Cerebellar nuclear complex (tissue), 1 donor: ENCODE results near the gene GP1BB.

Experiments used
- DNase-seq, 2 experiments: peaks; one replicate each; lab custom pipeline; 2025; lab: John Stamatoyannopoulos, UW

Gene GP1BB

DNA sequence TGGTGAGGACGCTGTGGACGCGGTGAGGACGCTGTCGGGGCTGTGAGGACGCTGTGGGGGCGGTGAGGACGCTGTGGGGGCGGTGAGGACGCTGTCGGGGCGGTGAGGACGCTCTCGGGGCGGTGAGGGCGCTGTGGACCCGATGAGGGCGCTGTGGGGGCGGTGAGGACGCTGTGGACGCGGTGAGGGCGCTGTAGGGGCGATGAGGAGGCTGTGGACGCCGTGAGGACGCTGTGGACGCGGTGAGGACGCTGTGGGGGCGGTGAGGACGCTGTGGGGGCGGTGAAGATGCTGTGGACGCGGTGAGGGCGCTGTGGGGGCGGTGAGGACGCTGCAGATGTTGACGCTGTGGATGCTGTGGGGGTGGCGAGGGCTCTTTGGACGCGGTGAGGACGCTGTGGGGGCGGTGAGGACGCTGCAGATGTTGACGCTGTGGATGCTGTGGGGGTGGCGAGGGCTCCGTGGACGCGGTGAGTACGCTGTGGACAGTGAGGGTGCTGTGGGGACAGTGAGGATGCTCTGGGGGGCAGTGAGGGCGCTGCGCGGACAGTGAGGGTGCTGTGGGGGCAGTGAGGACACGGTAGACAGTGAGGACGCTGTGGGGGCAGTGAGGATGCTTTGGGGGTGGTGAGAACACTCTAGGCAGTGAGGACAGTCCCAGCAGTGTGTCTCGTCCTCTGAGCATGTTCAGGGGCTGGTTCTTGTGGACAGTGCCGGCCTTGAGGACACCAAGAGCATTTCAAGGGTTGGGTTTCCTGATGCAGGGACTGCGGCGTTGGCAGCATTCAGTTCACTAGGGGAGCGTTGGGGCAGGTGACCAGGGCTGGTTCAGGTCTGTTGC is 4.2 kb downstream of the GP1BB start:
- no peak for DNase-seq

DNA sequence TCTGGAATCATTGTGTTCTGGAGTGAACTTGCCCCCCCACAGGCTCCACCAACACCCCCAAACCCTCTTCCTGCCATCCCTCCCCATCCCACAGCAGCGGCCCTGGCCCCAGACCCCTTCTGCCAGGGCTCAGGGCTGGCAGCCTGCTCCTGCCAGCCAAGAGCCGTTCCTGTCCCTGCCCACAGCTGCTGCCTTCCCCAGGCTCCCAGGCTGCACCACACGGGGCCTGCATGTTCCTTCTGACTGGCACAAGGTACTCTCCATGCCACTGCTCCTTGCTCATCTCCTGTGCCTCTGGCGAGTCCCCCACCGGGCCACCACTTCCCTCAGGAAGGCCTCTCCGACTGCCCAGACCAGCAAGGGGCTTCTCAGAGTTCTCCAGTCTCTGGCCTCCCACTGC is 4.9 kb downstream of the GP1BB start:
- DNase-seq, result no peak

DNA sequence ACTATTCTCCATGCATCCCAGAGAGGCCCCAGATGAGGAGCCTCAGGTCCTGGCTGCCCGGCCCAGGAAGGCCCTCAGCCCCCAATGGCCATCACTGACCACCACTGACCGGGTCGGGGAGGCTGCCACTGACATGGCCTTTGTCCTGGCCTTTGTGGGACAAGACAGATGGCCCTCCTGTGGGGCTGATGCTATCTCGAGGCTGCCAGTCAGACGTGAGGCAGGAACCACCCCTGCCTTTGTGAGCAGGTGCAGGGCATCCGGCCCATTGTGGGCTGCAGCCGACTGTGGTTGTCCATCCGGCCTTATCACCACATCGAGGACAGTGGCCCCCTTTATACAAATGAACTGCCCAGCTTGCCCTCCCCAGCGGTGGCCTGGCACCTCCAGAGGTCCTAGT is 5.5 kb downstream of the GP1BB start:
- no peak for DNase-seq

DNA sequence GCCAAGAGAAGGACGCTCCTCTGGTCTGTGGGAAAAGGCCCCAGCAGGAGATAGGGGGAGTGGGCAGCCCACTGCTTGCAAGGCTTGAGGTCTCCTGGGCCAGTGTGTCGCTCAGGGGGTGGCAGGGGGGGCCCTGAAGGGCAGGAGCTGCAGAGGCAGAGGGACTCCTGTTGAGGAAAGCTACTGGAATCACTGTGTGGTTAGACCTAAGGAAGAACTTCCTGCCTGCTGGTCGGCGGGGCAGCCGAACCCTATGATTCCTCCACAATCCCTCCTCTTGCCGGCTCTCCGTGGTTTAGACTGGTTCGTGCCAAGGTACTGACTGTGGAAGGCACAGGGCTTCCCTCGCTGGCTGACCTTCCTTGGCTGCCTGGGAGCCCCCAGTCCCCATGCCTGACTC is 6.2 kb downstream of the GP1BB start:
- DNase-seq, result no peak

DNA sequence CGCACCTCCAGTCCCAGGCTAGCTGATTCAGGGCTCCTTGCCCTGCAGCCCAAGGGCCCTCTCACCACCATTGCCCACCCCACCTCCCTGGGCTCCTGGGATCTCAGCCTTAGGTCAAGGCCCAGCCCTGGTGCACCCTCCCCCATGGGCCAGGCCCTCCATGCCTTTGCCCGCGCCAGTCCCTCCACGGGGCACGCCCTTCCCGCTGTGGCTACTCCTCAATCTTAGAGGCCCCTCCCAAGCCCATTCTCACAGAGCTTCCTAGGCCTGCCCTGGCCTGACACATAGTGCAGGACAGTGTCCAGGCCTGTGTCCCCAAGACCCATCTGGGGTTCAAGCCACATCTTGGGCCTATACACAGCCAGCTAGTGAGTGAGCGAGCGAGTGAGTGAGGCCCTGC is 6.9 kb downstream of the GP1BB start:
- no peak for DNase-seq

DNA sequence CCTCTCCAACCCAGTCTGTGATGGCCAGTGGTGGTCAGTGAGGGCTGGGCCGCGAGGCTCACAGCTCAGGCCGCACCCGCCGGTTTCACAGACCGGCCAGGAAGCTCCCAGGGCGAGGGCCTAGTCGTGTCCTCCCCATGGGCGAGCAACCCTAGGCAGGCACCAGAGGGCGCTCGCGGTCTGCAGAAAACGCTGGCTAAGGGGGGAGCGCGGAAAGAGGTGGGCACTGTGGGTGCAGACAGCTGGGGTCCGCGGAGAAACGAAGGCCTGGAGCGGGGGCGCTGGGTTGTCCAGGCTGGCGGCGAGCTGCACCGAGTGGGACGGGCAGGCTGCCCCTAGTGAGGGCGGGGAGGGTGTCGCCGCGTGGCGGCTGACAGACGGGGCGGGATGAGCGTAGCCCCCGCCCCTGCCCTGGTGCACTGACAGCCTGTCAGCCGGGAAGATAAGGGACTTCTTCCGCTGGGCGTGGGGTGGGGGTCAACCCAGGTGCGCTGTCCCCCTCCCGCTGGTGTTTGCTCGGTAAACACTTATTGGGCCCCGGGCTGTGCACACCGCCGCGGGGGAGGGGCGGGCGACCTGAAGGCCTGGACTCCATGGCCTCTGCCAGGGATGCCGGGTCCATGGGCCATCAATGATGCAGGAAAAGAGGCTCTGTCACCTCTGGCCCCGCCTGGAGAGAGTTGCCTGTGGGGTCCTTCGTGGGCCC is 7.5 kb downstream of the GP1BB start:
- DNase-seq, result peak in 1 of 2 experiments; percentile 60

DNA sequence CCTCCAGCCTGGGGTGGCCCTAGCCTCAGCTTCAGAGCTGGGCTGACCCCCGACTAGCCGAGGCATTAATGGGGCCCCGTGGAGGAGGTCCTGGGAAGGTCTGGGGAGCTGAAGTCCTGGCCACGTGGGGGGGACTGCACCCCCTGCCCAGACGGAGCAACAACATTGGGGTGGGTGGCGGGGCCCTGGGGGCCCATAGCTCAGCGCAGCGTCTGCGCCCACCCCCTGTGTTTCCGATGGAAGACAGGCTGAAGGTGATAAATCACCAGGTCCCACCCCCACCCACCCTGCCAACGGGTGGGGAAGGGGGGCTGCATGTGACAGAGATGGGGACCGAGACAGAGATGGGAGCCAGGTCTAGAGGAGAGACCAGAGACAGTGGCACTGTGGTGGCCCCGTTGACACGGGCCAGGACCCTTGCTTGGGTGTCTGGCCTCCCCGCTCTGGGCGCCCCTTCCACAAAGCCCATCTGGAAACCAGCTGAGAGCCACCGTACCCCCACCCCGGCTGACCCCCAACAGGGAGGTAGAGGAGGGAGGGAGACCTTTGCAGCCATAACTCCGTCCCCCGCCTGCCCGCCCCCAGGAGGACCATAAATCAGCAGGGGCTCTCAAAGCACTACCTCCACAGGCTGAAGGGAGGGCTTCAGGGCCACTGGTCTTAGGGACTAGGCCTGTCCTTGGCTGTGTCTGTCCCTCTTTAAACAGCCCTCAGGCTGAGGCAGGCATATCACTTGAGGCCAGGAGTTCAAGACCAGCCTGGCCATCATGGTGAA is 8.2 kb downstream of the GP1BB start:
- no peak for DNase-seq

DNA sequence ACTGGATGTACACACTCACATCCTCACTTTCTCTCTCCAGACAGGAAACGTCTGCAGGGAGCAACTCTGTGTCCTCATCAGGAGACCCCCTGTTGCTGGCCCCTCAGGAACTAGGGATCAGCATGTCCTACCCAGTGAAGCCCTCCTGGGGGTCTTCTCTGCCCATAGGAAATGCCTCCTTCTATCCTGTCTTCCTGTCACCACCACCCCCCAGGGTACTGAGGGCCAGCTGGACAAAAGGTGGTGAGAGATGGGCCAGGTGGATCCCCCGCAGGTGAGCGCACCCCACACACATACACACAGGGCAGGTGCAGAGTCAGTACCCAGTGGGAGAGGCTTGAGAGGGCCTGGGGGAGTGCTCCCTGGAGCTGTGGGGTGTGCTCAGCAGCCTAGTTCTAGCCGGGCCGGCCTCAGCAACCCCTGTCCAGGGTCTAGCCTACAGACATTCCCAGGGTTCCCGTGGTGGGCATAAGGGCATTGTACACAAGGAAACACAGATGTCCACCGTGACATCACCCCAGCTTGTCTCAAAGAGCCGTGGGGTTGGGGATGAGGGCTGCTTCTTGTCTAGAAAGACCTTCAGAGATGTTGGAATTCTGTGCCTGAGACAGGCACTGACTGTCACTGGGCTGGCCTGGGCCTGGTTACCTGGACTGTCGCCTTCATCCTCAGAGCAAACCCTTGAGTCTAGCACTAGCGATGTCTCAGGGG is 9.2 kb downstream of the GP1BB start:
- no peak for DNase-seq

DNA sequence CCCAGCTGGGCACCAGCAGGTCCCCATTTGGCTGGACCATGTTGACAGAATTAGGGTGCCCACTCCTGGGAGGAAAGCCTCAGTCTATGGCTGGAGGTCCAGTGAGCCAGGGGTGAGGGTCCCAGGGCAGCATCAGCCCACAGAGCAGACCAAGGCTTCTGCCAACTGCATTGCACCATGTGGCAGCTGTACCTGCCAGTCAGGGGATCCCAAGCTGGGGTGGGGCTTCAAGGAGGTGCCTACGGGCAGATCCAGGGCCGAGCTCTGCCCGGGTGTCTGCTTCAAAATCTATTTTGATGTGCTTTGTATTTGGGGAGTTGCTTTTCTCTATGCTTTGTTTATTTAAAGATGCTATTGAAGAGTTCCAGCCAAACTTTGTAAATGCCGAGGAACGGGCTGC is 10.4 kb downstream of the GP1BB start:
- no peak for DNase-seq

DNA sequence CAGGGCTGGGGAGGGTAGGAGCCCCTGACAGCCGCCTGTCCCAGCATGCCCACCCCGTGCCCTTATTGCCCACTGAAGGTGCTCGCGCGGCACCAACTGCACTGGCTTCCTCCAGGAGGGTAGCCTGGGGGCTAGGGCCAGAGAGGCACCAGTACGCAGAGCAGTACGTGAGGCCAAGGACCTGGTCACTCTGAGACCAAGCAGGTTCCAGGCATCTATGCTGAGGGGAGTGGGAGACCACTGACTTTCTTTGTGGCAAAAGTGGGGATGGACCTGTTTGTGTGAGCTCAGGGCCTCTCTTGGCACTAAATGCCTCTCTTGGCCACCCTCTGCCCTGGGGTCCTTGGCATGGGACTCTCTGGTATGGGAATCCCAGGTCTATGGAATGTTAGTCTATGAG is 10.8 kb downstream of the GP1BB start:
- no peak for DNase-seq

DNA sequence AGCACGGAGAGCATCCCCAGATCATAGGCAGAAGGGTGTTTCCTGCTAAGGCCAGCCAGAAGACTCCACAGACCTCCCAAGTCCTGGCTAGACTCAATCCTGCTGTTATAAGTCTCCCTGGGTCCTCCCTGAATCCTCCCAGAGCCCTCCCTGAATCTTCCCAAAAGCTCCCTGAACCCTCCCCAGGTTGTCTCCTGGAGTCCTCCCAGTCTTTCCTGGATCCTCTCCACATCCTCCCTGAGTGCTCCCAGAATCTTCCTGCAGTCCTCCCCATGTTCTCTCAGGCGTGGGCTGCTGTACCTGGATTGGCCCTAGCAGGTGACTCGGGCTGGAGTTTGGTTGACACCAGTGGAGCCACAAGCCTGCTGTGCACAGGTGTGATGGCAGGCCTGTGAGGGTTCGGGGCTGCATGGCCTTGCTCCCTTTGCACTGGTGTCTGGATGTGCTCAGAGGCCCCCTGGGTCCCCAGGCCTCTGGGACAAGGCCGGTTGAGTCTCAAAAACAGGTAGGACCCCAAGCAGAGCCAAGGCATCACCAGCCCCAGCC is 11.6 kb downstream of the GP1BB start:
- DNase-seq, result no peak

DNA sequence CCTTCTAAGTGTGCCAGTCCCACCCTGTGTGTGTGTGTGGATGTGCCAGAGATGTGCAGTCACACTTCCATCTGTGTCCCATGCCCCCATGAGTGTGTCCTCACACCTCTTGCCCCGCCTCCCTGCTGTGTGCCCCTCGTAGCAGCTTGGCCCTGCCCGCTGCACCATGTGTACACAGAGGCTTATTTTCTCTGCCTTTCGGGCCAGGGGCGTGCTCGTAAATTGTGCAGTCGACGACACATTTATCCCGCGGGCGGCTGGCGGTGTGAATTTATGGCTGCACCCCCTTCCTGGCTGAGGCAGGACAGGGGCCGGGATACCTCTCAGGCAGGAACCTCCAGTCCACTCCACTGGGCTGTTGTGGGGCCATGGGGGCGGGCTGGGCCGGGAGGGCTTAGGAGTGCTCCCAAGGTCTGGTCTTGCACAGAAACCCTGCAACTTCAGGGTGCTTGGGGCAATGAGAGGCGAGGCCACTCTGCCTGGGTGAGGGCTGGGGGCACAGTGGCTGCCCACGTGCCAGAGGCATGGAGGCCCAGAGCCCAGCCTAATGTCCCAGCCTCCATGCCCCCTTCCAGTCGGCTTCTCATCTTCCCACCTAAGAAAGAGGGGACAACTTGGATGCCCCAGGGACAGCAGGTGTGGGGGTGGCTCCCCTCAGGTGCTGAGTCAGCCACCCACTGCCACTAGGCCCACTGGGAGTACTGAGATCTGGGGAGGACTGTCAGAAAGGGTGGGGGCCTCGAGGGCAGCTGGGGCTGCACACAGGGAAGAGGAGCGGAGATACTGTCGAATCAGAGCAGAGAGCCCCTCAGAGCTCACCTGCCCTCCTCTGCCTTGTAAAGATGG is 12.5 kb downstream of the GP1BB start:
- DNase-seq, result no peak

DNA sequence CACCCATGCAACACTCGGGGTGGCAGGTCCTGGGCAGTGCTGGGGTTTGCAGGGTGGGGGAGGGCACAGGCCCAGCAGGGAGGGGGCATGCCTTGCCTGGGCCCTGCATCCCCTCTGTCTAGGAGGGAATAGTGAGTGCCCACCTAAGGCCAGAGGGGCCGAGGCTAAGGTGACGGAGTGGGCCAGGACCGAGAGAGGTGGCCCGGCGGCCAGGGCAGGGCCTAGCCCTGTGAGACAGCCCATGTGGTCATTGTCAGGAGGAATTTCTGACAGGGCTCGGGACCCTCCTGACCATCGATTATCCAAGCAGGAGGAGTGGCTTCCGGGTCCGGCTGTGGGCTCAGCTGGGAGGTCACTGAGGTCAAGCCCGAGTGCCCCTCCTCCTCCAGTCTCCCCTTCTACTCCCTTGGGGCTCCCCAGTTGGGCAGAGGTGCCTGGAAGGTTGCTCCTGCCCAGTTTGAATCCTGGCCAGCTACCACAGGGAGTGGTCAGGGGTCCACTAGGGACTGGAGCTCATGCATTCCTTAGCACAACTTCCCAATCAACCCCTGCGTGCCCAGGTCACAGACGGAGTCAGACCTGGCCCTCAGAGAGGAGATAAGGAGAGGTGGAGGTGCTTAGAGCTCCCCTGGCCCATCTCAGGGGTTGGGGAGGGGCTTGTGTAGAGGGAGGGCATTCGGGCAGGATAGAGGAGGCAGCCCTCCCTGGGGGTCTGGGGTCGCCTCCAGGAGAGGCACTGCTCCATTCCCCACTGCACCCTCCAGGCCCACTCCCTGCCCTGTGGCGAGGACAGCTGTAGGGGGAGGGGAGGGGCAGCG is 14.7 kb downstream of the GP1BB start:
- no peak for DNase-seq

DNA sequence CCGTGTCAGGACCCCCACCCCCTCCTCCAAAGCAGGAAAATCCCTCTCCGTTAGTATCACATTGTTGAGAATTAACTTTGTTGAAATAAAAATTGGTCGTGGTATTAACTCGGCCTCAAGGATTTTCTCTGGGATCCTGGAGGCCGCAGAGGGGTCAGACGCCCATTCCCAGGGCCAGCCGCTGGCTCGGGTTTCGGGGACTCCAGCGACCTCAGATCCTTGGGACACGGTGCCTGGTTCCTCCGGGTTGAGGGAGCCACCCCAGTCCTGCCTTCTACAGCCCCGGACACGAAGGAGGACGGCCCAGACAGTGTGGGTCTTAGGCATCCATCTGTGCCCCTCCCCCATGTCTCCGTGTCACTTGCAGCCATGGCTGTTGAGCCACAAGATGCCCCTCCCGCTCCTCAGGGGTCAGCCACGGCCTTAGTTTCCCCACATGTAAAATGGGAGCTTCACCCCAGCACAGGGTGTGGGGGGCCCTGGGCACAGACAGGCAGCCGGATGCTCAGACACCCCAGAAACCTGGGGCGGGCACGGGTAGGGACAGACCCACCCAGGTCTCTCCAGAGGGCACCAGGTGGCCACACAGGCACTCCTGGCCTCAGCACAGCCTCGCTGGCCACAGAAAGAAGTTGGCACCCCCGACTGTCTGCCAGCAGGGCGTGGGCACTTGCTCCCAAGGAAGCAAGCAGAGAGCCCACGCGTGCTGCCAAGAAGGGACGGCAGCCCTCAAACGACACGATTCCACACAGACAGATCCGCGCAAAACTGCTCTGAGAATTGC is 15.5 kb downstream of the GP1BB start:
- no peak for DNase-seq

DNA sequence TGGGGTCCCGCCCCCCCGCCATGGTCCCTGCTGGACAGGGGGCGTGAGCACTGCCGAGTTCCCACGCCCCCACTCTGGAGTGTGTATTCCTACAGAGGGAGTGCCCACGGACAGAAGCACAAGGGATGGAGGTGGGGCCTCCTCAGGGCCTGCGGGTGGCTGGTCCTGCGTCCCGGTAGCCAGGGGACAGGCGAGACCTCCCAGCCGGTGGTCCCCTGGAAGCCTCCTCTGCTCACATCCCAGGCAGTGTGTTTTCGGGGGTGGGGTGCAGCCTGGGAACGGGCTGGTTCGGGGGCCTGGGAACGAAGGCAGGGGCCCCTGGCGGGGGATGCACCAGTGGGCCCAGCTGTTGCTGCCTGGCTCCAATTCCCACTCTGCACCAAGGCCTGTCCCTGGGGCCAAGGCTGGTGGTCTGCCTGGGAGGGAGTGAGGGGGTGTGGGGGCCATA is 16.1 kb downstream of the GP1BB start:
- no peak for DNase-seq

DNA sequence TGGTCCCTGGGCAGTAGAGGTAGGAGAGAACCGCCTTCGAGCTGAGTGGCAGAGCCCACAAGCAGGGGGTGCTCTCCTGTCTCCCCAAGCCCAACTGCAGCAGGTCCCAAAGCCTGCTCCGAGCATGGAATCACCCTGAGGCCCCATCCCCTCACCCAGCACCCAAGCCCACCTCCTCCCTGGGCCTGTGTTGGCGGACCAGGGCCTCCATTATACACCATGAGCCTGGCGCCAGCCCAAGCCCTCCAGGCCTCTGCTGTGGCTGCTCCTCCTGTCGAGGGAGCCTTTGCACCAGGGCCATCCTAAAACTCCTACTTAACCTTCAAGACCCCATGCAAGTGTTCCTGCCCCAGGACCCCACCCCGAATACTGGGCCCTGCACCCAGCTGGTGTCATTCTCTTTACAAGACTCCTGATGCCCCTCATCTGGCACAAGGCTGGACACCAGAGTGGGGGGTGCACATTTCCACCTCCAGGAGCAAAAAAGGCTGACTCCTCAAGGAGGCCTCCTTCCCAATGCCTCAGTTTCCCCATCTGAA is 16.6 kb downstream of the GP1BB start:
- no peak for DNase-seq

DNA sequence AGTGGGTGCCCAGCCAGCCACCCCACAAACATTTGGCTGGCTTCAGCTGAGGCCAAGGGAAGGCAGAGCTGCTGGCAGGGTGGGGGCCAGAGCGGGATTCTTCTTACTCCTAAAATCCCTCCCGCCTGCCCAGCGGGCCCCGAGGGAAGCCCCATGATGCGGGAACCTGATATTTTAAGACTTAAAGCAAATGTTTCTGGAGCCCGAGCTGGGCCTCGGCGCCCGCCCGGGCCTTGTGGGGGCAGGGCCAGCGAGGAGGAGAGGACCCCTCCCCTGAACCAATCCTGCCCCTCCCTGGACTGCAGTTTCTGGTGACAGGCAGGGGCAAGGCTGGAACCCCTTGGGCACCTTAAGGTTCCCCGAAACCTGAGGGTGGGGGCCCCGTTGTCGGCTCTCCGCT is 17.2 kb downstream of the GP1BB start:
- DNase-seq, result no peak

DNA sequence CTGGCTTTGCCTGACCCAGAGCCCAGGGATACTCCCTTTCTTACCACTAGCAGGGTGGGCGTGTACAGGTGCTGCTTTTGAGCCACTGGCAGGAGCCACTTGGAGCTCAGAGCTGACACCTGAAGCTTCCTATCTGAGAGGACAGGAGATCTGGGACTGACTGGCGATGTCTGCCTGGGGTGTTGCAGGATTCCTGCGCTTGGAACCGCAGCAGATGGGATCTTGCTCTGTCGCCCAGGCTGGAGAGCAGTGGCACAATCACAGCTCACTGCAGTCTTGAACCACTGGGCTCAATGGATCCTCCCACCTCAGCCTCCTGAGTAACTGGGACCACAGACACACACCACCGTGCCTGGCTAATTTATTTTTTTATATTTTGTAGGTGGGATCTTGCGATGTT is 17.7 kb downstream of the GP1BB start:
- DNase-seq, result no peak
